Activated CD4-positive, alpha-beta T cell treated with anti-CD3 and anti-CD28 coated beads, Interleukin-2, Interleukin-6, amounts not matched to agents 100 ng/mL and 50 ng/mL, durations not matched to agents 16 hours and 8 hours (primary cell): ENCODE data around the gene ARRDC1.
A peak's percentile ranks its signal among the peaks of the same experiment; 100 is the strongest.
"Not testable (repeated sequence)": the region's sequence is repeated elsewhere in the genome, so short reads cannot be mapped to it uniquely, and the experiment has no call there.

Experiments used
- DNase-seq: peaks from one replicate; pipeline ENCODE4 v3.0.0-alpha.2; 2020

The ARRDC1 gene

GRCh38 chr9:137586854-137587253, 18.6 kb upstream of the ARRDC1 start:
- no peak for DNase-seq

- no peak for DNase-seq
Observed at GRCh38 chr9:137588311-137588710, 17.2 kb upstream of the ARRDC1 start.

- no peak for DNase-seq
Observed at GRCh38 chr9:137588891-137589290, 16.6 kb upstream of the ARRDC1 start.

- DNase-seq, result peak; percentile 30
Observed at GRCh38 chr9:137589441-137590122, 15.9 kb upstream of the ARRDC1 start.

- DNase-seq, result no peak
Observed at GRCh38 chr9:137590123-137590468, 15.4 kb upstream of the ARRDC1 start.

- peak; percentile 94 for DNase-seq
Observed at GRCh38 chr9:137590469-137591383, 14.8 kb upstream of the ARRDC1 start, which contains the start of gene ZMYND19. Gene ZMYND19, minus strand, starts transcription at chr9:137590512. Its CDS starts 249 bp downstream, at chr9:137590263.

- no peak for DNase-seq
Observed at GRCh38 chr9:137592767-137593166, 12.7 kb upstream of the ARRDC1 start.

- DNase-seq, result no peak
Observed at GRCh38 chr9:137593176-137593575, 12.3 kb upstream of the ARRDC1 start.

- DNase-seq, result not testable (repeated sequence)
Observed at GRCh38 chr9:137596577-137596976, 8.9 kb upstream of the ARRDC1 start.

- DNase-seq, result no peak
Observed at GRCh38 chr9:137598943-137599342, 6.5 kb upstream of the ARRDC1 start.

GRCh38 chr9:137602661-137603060, 2.8 kb upstream of the ARRDC1 start:
- no peak for DNase-seq

GRCh38 chr9:137603879-137604278, 1.6 kb upstream of the ARRDC1 start:
- no peak for DNase-seq

GRCh38 chr9:137604345-137605086, 970 bp upstream of the ARRDC1 start:
- DNase-seq, result no peak

GRCh38 chr9:137606005-137606621, 627 bp downstream of the ARRDC1 start:
- DNase-seq, result peak; percentile 23

GRCh38 chr9:137606734-137607138, 1.2 kb downstream of the ARRDC1 start:
- no peak for DNase-seq

- DNase-seq, result no peak
Observed at GRCh38 chr9:137607141-137607857, 1.8 kb downstream of the ARRDC1 start.

- DNase-seq, result no peak
Observed at GRCh38 chr9:137610944-137611343, 5.5 kb downstream of the ARRDC1 start.

GRCh38 chr9:137611623-137612609, 6.4 kb downstream of the ARRDC1 start:
- DNase-seq, result peak; percentile 31

- DNase-seq, result no peak
Observed at GRCh38 chr9:137612741-137613142, 7.3 kb downstream of the ARRDC1 start.

- no peak for DNase-seq
Observed at GRCh38 chr9:137613259-137613658, 7.8 kb downstream of the ARRDC1 start.
